ENCODE results near the gene HHAT.
"Not testable (repeated sequence)": the region's sequence is repeated elsewhere in the genome, so short reads cannot be mapped to it uniquely, and the experiment has no call there.

The HHAT gene

GRCh38 chr1:210347112-210347511, 18.4 kb downstream of the HHAT start:
- no peak overlapping the region for H3K4me3 ChIP-seq (ENCODE audit: low read depth, low read length)
- TF ChIP-seq MAX (IDR thresholded peaks at IDR 0.05; ENCODE audit: low read depth, low read length) (no peak), CTCF (IDR thresholded peaks at IDR 0.05; ENCODE audit: low read depth, low read length) (no peak), MYC (IDR thresholded peaks at IDR 0.05; ENCODE audit: low read depth, low read length) (no peak), POLR2A (IDR thresholded peaks at IDR 0.05; ENCODE audit: extremely low read depth, insufficient read length) (no peak)
- DNase-seq (ENCODE audit: low read depth): no peak

GRCh38 chr1:210351496-210351895, 22.8 kb downstream of the HHAT start:
- TF ChIP-seq MYC (IDR thresholded peaks at IDR 0.05; ENCODE audit: low read depth, low read length) (no peak), CTCF (IDR thresholded peaks at IDR 0.05; ENCODE audit: low read depth, low read length) (no peak), POLR2A (IDR thresholded peaks at IDR 0.05; ENCODE audit: extremely low read depth, insufficient read length) (no peak), MAX (IDR thresholded peaks at IDR 0.05; ENCODE audit: low read depth, low read length) (no peak)
- DNase-seq (ENCODE audit: low read depth): no peak
- no peak overlapping the region for H3K4me3 ChIP-seq (ENCODE audit: low read depth, low read length)

GRCh38 chr1:210352575-210352974, 23.9 kb downstream of the HHAT start:
- DNase-seq (ENCODE audit: low read depth): no peak
- no peak overlapping the region for H3K4me3 ChIP-seq (ENCODE audit: low read depth, low read length)
- TF ChIP-seq CTCF (IDR thresholded peaks at IDR 0.05; ENCODE audit: low read depth, low read length): no peak
- no peak for TF ChIP-seq MYC (IDR thresholded peaks at IDR 0.05; ENCODE audit: low read depth, low read length)
- no peak for TF ChIP-seq POLR2A (IDR thresholded peaks at IDR 0.05; ENCODE audit: extremely low read depth, insufficient read length)
- no peak for TF ChIP-seq MAX (IDR thresholded peaks at IDR 0.05; ENCODE audit: low read depth, low read length)

- H3K4me3 ChIP-seq (ENCODE audit: low read depth, low read length); DNase-seq (ENCODE audit: low read depth): not testable (repeated sequence)
Observed at GRCh38 chr1:210354305-210354704, 25.6 kb downstream of the HHAT start.

- TF ChIP-seq CTCF (IDR thresholded peaks at IDR 0.05; ENCODE audit: low read depth, low read length) (no peak), MYC (IDR thresholded peaks at IDR 0.05; ENCODE audit: low read depth, low read length) (no peak), POLR2A (IDR thresholded peaks at IDR 0.05; ENCODE audit: extremely low read depth, insufficient read length) (no peak), MAX (IDR thresholded peaks at IDR 0.05; ENCODE audit: low read depth, low read length) (no peak)
- H3K4me3 ChIP-seq (ENCODE audit: low read depth, low read length): no peak overlapping the region
- no peak for DNase-seq (ENCODE audit: low read depth)
Observed at GRCh38 chr1:210358626-210359025, 29.9 kb downstream of the HHAT start.

GRCh38 chr1:210359255-210359654, 30.6 kb downstream of the HHAT start:
- TF ChIP-seq POLR2A (IDR thresholded peaks at IDR 0.05; ENCODE audit: extremely low read depth, insufficient read length): no peak
- TF ChIP-seq MAX (IDR thresholded peaks at IDR 0.05; ENCODE audit: low read depth, low read length): no peak
- no peak for TF ChIP-seq CTCF (IDR thresholded peaks at IDR 0.05; ENCODE audit: low read depth, low read length)
- TF ChIP-seq MYC (IDR thresholded peaks at IDR 0.05; ENCODE audit: low read depth, low read length): no peak
- DNase-seq (ENCODE audit: low read depth): no peak
- no peak overlapping the region for H3K4me3 ChIP-seq (ENCODE audit: low read depth, low read length)
